ENCODE results near the gene TRIM41.

DNA sequence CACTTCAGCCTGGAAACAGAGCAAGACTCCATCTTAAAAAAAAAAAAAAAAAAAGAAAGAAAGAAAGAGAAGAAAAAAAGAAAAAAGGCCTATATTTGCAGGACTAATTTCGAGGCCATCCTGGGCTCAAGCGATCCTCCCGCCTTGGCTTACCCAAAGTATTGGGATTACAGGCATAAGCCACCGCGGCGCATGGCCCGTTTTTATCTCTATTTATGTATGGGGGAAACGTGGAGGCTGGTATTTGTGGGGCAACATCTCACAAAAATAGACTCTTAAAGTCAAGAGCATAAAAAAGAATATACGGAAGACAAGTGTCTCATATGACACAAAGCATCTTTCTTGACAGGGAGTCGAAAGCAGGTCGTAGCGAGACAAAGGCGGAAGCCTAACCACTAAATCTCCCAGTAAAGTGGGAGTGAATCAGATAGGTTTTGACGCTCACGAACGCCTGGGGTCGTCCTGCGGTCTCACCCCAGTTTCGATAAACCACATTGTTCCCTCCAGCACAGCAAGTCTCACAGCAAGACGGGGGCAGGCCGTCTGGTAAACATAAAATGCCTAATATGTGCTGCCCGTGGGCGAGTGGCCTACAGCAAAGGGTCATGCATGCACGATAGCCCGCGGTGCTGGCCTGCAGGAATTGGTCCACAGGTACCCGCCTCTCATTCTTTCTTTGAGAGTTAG is 1.8 kb upstream of the TRIM41 start:
- TF ChIP-seq ZNF777 (tag by site-specific recombination; IDR thresholded peaks at IDR 0.05; ENCODE audit: borderline replicate concordance) (no peak), ZNF701 (tag by site-specific recombination; IDR thresholded peaks at IDR 0.05) (no peak), ZNF626 (tag by site-specific recombination; IDR thresholded peaks at IDR 0.05) (no peak), OSR2 (tag by site-specific recombination; IDR thresholded peaks at IDR 0.05) (no peak)
- TF ChIP-seq, protein P1, sequence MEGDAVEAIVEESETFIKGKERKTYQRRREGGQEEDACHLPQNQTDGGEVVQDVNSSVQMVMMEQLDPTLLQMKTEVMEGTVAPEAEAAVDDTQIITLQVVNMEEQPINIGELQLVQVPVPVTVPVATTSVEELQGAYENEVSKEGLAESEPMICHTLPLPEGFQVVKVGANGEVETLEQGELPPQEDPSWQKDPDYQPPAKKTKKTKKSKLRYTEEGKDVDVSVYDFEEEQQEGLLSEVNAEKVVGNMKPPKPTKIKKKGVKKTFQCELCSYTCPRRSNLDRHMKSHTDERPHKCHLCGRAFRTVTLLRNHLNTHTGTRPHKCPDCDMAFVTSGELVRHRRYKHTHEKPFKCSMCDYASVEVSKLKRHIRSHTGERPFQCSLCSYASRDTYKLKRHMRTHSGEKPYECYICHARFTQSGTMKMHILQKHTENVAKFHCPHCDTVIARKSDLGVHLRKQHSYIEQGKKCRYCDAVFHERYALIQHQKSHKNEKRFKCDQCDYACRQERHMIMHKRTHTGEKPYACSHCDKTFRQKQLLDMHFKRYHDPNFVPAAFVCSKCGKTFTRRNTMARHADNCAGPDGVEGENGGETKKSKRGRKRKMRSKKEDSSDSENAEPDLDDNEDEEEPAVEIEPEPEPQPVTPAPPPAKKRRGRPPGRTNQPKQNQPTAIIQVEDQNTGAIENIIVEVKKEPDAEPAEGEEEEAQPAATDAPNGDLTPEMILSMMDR (tag by site-specific recombination; IDR thresholded peaks at IDR 0.05) = no peak
- TF ChIP-seq, protein P2, sequence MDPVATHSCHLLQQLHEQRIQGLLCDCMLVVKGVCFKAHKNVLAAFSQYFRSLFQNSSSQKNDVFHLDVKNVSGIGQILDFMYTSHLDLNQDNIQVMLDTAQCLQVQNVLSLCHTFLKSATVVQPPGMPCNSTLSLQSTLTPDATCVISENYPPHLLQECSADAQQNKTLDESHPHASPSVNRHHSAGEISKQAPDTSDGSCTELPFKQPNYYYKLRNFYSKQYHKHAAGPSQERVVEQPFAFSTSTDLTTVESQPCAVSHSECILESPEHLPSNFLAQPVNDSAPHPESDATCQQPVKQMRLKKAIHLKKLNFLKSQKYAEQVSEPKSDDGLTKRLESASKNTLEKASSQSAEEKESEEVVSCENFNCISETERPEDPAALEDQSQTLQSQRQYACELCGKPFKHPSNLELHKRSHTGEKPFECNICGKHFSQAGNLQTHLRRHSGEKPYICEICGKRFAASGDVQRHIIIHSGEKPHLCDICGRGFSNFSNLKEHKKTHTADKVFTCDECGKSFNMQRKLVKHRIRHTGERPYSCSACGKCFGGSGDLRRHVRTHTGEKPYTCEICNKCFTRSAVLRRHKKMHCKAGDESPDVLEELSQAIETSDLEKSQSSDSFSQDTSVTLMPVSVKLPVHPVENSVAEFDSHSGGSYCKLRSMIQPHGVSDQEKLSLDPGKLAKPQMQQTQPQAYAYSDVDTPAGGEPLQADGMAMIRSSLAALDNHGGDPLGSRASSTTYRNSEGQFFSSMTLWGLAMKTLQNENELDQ (tag by site-specific recombination; IDR thresholded peaks at IDR 0.05; ENCODE audit: low read depth) = no peak
- TF ChIP-seq, protein P3, sequence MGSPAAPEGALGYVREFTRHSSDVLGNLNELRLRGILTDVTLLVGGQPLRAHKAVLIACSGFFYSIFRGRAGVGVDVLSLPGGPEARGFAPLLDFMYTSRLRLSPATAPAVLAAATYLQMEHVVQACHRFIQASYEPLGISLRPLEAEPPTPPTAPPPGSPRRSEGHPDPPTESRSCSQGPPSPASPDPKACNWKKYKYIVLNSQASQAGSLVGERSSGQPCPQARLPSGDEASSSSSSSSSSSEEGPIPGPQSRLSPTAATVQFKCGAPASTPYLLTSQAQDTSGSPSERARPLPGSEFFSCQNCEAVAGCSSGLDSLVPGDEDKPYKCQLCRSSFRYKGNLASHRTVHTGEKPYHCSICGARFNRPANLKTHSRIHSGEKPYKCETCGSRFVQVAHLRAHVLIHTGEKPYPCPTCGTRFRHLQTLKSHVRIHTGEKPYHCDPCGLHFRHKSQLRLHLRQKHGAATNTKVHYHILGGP (tag by site-specific recombination; IDR thresholded peaks at IDR 0.05) = no peak
- TF ChIP-seq, protein P4, sequence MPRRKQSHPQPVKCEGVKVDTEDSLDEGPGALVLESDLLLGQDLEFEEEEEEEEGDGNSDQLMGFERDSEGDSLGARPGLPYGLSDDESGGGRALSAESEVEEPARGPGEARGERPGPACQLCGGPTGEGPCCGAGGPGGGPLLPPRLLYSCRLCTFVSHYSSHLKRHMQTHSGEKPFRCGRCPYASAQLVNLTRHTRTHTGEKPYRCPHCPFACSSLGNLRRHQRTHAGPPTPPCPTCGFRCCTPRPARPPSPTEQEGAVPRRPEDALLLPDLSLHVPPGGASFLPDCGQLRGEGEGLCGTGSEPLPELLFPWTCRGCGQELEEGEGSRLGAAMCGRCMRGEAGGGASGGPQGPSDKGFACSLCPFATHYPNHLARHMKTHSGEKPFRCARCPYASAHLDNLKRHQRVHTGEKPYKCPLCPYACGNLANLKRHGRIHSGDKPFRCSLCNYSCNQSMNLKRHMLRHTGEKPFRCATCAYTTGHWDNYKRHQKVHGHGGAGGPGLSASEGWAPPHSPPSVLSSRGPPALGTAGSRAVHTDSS (tag by site-specific recombination; IDR thresholded peaks at IDR 0.05) = no peak
- TF ChIP-seq, protein P5, sequence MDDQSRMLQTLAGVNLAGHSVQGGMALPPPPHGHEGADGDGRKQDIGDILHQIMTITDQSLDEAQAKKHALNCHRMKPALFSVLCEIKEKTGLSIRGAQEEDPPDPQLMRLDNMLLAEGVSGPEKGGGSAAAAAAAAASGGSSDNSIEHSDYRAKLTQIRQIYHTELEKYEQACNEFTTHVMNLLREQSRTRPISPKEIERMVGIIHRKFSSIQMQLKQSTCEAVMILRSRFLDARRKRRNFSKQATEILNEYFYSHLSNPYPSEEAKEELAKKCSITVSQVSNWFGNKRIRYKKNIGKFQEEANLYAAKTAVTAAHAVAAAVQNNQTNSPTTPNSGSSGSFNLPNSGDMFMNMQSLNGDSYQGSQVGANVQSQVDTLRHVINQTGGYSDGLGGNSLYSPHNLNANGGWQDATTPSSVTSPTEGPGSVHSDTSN (CRISPR knock-in tag; IDR thresholded peaks at IDR 0.05) = no peak
